Mesendoderm (in vitro differentiated cells): ENCODE measurements around the gene MIB2.

ENCODE experiments used
- DNase-seq: peaks from one replicate; pipeline ENCODE4 v3.0.0; 2013
- H2AK5ac ChIP-seq: 2 replicates; pipeline ENCODE4 v1.6.1; 2013; ENCODE audit warnings: low read length, inconsistent platforms
- H2BK120ac ChIP-seq: 2 replicates; pipeline ENCODE4 v1.6.1; 2013; ENCODE audit warnings: low read depth, mild to moderate bottlenecking, low read length, moderate library complexity, mixed read lengths
- H2BK15ac ChIP-seq: replicated peaks from 2 replicates; pipeline ENCODE4 v1.6.1; 2013; ENCODE audit warnings: low read depth, mild to moderate bottlenecking, moderate library complexity
- H2BK5ac ChIP-seq: 2 replicates; pipeline ENCODE4 v1.6.1; 2013; ENCODE audit warnings: low read length, inconsistent platforms
- H3K18ac ChIP-seq: 2 replicates; pipeline ENCODE4 v1.6.1; 2013; ENCODE audit warnings: mild to moderate bottlenecking, low read length, mixed read lengths
- H3K23ac ChIP-seq: one replicate; pipeline ENCODE4 v1.6.1; 2013; ENCODE audit warnings: low read length
- H3K27ac ChIP-seq: 2 replicates; pipeline ENCODE4 v1.5.1; 2013; ENCODE audit warnings: low read depth, mild to moderate bottlenecking, inconsistent platforms, low read length, moderate library complexity
- H3K27me3 ChIP-seq: 2 replicates; pipeline ENCODE4 v1.6.1; 2013; ENCODE audit warnings: low read length, control low read depth, mild to moderate bottlenecking, inconsistent platforms; ENCODE audit not compliant: insufficient read depth, poor library complexity
- H3K36me3 ChIP-seq: 2 replicates; pipeline ENCODE4 v1.6.1; 2013; ENCODE audit warnings: low read length, inconsistent platforms; ENCODE audit not compliant: control insufficient read depth, insufficient read depth
- H3K4ac ChIP-seq: one replicate; pipeline ENCODE4 v1.6.1; 2013; ENCODE audit warnings: low read depth, mild to moderate bottlenecking, low read length, moderate library complexity
- H3K4me1 ChIP-seq: 2 replicates; pipeline ENCODE4 v1.6.1; 2013; ENCODE audit warnings: low read depth, low read length, inconsistent platforms; ENCODE audit not compliant: control insufficient read depth
- H3K4me2 ChIP-seq: 2 replicates; pipeline ENCODE4 v1.6.1; 2013; ENCODE audit warnings: low read length
- H3K4me3 ChIP-seq: 2 replicates; pipeline ENCODE4 v1.5.1; 2013; ENCODE audit warnings: mild to moderate bottlenecking, low read length
- H3K56ac ChIP-seq: one replicate; pipeline ENCODE4 v1.6.1; 2013; ENCODE audit warnings: low read length
- H3K79me1 ChIP-seq: 2 replicates; pipeline ENCODE4 v1.6.1; 2013; ENCODE audit warnings: low read length, inconsistent platforms
- H3K79me2 ChIP-seq: 2 replicates; pipeline ENCODE4 v1.6.1; 2013; ENCODE audit warnings: mild to moderate bottlenecking, low read length; ENCODE audit not compliant: control insufficient read depth, insufficient read depth
- H3K9ac ChIP-seq: 2 replicates; pipeline ENCODE4 v1.6.1; 2013; ENCODE audit warnings: low read length, inconsistent platforms
- H4K5ac ChIP-seq: one replicate; pipeline ENCODE4 v1.6.1; 2013; ENCODE audit warnings: low read length
- H4K8ac ChIP-seq: one replicate; pipeline ENCODE4 v1.6.1; 2013; ENCODE audit warnings: low read depth, mild to moderate bottlenecking, control low read depth, low read length, moderate library complexity
- WGBS: extraction: QIAGEN DNeasy Blood & Tissue Kit; methylation state at CpG from one replicate; pipeline ENCODE4 v1.1.7; 2013; ENCODE audit warnings: low lambda C conversion rate, missing lambda C conversion rate; ENCODE audit not compliant: insufficient coverage; ENCODE audit errors: extremely low coverage; 5-methylcytosine and 5-hydroxymethylcytosine counted together

Gene MIB2

DNA sequence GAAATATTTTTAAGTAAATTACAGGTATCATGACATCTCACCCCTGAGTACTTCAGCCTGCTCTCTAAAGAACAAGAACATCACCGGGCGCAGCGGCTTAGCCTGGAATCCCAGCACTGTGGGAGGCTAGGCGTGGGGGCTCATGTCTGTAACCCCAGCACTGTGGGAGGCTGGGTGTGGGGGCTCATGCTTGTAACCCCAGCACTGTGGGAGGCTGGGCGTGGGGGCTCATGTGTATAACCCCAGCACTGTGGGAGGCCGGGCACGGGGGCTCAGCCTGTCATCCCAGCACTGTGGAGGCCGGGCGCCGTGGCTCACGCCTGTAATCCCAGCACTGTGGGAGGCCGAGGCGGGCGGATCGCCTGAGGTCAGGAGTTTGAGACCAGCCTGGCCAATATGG is 51.2 kb downstream of the MIB2 start:
- H3K9ac ChIP-seq = no peak overlapping the region
- no peak overlapping the region for H3K4me2 ChIP-seq
- H3K79me1 ChIP-seq = no peaks in the 10 kb centered on the region
- no peaks in the 10 kb centered on the region for H3K36me3 ChIP-seq
- no peak overlapping the region for H3K27ac ChIP-seq
- no peak overlapping the region for H3K56ac ChIP-seq
- H2BK120ac ChIP-seq = no peak overlapping the region
- no peak overlapping the region for H2BK5ac ChIP-seq
- H3K79me2 ChIP-seq = no peaks in the 10 kb centered on the region
- no peak overlapping the region for H2AK5ac ChIP-seq
- no peaks in the 10 kb centered on the region for H3K27me3 ChIP-seq
- no CpG with 5 or more reads among the region's 15 CpGs for WGBS
- H3K23ac ChIP-seq = no peak overlapping the region
- H3K4me1 ChIP-seq = no peaks in the 10 kb centered on the region
- no peak overlapping the region for H3K18ac ChIP-seq
- no peak overlapping the region for H4K5ac ChIP-seq
- H2BK15ac ChIP-seq = no peak overlapping the region
- no peak for DNase-seq
- no peak overlapping the region for H3K4ac ChIP-seq
- no peak overlapping the region for H4K8ac ChIP-seq
- H3K4me3 ChIP-seq = no peak overlapping the region

DNA sequence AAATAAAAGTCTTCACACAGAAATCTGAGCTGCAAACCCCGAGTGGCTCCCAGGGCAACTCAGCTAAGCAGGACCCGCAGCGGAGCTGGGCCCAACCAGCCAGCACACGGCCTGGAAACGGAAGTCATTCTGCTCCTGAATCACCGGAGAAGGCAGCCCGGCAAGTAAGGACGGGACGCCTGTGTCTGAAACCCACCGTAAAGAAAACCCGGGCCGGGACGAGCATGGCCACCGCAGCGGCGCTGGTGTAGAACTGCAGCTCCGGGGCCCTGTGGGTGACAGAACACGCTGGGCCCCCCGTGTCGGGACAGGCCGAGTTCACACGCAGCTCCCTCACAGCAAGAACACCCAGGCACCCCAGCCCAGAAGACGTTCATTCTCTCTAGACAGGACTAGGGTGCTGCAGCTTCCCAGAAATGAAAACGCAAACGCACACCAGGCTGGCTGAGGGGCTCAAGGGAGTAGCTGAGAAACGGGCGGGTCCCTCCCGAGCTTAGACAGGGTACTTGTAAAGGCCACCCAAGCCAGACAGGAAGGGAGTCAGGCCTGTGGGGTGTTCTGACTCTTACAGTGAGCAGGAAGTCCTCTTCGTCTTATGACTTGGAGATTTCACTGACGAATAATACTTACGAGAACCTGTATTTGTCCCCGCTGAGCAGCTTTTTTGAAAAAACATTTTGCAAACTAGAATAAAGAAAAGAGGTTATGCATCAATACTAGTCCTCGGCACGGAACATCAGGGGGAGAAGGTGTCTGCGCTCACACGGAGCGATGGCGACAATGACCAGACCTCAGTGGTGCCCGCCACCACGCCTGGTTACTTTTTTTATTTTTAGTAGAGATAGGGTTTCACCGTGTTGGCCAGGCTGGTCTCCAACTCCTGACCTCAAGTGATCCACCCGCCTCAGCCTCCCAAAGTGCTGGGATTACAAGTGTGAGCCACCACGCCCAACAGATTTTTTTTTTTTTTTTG is 54.5 kb downstream of the MIB2 start:
- no peak overlapping the region for H2BK15ac ChIP-seq
- H4K5ac ChIP-seq = no peak overlapping the region
- H3K9ac ChIP-seq = no peak overlapping the region
- H3K4me3 ChIP-seq = no peak overlapping the region
- no peak overlapping the region for H3K18ac ChIP-seq
- no peak overlapping the region for H3K4me2 ChIP-seq
- H3K79me1 ChIP-seq = no peaks in the 10 kb centered on the region
- no peak overlapping the region for H2BK120ac ChIP-seq
- no peak overlapping the region for H3K4ac ChIP-seq
- H3K56ac ChIP-seq = no peak overlapping the region
- no peaks in the 10 kb centered on the region for H3K4me1 ChIP-seq
- no peak overlapping the region for H2AK5ac ChIP-seq
- no peak for DNase-seq
- no peak overlapping the region for H4K8ac ChIP-seq
- no peaks in the 10 kb centered on the region for H3K79me2 ChIP-seq
- no peak overlapping the region for H3K23ac ChIP-seq
- no peaks in the 10 kb centered on the region for H3K36me3 ChIP-seq
- no peak overlapping the region for H2BK5ac ChIP-seq
- H3K27me3 ChIP-seq = no peaks in the 10 kb centered on the region
- H3K27ac ChIP-seq = no peak overlapping the region
- WGBS = no CpG with 5 or more reads among the region's 43 CpGs

DNA sequence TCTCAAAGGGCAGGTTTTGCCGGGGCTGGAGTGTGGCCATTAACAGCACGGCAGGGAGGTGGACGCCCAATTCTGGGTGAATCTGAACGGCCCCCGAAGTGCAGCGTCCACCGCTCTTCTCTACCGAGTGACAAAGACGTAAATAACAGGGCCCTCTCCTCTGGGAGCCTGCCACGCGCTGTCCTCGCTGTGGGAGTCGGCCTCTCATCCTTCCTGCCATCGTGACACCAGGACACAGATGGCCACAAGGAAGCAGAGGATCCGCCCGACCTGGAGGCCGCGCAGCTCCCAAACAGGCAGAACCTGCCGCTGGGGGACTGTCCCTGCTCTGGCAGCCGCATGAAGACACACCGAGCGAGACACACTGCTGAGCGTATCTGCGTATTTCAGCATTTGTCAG is 55.6 kb downstream of the MIB2 start:
- Histone ChIP-seq H3K79me2 (no peaks in the 10 kb centered on the region), H3K4me1 (no peaks in the 10 kb centered on the region), H3K23ac (no peak overlapping the region), H3K4me3 (no peak overlapping the region), H3K27ac (no peak overlapping the region), H3K18ac (no peak overlapping the region), H3K56ac (no peak overlapping the region), H4K5ac (no peak overlapping the region), H3K4me2 (no peak overlapping the region), H2BK120ac (no peak overlapping the region), H3K27me3 (no peaks in the 10 kb centered on the region), H2BK15ac (no peak overlapping the region), H4K8ac (no peak overlapping the region), H3K9ac (no peak overlapping the region), H3K79me1 (no peaks in the 10 kb centered on the region), H2AK5ac (no peak overlapping the region), H2BK5ac (no peak overlapping the region), H3K36me3 (no peaks in the 10 kb centered on the region), H3K4ac (no peak overlapping the region)
- no CpG with 5 or more reads among the region's 24 CpGs for WGBS
- no peak for DNase-seq

DNA sequence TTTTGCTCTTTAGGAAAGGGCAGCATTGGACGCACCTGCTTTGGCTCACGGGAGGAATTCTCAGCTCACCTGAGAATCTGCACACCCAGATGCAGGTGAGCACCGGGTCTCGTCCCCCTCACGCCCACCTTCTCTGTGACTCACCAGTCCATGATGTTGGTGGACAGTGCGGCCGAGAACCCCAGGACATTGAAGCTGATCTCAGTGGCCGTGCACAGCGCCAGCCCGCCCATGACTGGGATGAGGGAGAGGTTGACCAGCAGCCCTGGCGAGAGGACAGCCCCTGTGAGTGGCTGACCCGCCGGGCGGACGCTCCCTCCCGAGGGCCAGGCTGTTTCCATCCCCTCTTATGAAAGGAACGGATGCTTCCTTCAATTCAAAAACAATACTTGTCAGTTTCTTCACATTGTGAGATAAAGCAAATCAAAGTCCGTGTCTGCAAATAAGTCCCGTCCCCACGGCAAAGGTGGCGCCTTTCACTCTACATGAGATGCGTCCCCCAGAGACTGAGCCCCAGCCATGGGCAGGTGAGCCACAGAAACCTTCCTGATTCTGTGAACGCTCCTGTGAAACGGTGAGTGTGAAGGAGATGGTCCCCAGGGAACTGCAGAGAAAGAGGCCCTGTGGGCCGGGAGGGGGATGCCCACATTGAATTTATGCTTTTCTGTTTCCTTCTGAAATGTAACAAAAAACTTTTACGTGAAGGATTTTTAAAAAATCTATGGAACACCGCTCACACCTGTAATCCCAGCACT is 56.2 kb downstream of the MIB2 start:
- Histone ChIP-seq H3K4me2 (no peak overlapping the region), H3K27ac (no peak overlapping the region), H3K23ac (no peak overlapping the region), H4K8ac (no peak overlapping the region), H2BK5ac (no peak overlapping the region), H3K79me1 (no peaks in the 10 kb centered on the region), H2AK5ac (no peak overlapping the region), H3K4me3 (no peak overlapping the region), H3K79me2 (no peaks in the 10 kb centered on the region), H3K36me3 (no peaks in the 10 kb centered on the region), H4K5ac (no peak overlapping the region), H3K4ac (no peak overlapping the region), H3K27me3 (no peaks in the 10 kb centered on the region), H3K9ac (no peak overlapping the region), H3K4me1 (no peaks in the 10 kb centered on the region), H3K56ac (no peak overlapping the region), H2BK15ac (no peak overlapping the region), H3K18ac (no peak overlapping the region), H2BK120ac (no peak overlapping the region)
- WGBS = no CpG with 5 or more reads among the region's 27 CpGs
- no peak for DNase-seq

DNA sequence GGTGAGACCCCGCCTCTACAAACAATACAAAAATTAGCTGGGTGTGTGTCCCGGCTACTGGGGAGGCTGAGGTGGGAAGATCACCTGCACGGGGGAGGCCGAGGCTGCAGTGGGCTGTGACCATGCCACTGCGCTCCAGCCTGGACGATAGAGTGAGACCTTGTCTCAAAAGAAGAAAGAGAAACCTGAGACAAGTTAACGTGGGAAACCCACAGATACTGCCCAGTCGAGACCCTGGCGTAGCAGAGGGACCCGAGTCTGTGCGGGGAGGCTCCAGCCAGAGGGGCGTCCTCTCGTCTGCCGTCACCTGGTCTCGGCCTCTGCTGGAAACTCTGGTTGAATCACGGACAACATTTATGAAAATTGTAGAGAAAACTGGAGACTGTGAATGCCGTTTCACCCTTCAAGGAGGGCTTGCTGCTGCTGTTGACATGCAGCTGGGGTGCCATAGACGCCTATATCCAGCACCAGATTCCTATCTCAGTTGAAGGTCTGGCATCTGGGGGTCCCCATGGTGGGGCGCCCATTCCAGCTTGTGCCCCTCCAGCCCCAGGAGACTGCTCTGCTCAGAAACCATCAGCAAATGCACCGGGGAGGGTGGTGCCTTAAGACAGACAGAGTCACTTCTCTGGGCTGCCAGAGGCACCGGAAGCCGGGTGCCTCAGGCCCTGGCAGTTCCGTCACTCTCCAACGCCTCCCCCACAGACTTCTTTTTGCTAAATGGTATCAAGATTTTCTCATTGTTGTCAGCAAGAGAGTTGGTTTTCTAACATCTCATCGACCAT is 57.1 kb downstream of the MIB2 start:
- no peak overlapping the region for H3K56ac ChIP-seq
- H3K9ac ChIP-seq = no peak overlapping the region
- DNase-seq = no peak
- H3K79me2 ChIP-seq = no peaks in the 10 kb centered on the region
- no peaks in the 10 kb centered on the region for H3K79me1 ChIP-seq
- no peak overlapping the region for H4K5ac ChIP-seq
- WGBS = no CpG with 5 or more reads among the region's 25 CpGs
- H3K23ac ChIP-seq = no peak overlapping the region
- no peak overlapping the region for H4K8ac ChIP-seq
- no peaks in the 10 kb centered on the region for H3K36me3 ChIP-seq
- H3K4me2 ChIP-seq = no peak overlapping the region
- no peak overlapping the region for H2AK5ac ChIP-seq
- H3K4me3 ChIP-seq = no peak overlapping the region
- no peak overlapping the region for H2BK120ac ChIP-seq
- H3K27me3 ChIP-seq = no peaks in the 10 kb centered on the region
- H2BK15ac ChIP-seq = no peak overlapping the region
- H3K18ac ChIP-seq = no peak overlapping the region
- H2BK5ac ChIP-seq = no peak overlapping the region
- H3K4ac ChIP-seq = no peak overlapping the region
- H3K4me1 ChIP-seq = no peaks in the 10 kb centered on the region
- H3K27ac ChIP-seq = no peak overlapping the region
